Cardiac muscle cell (in vitro differentiated cells and primary cell): ENCODE measurements around the gene ERGIC3. TPM values are rescaled to one million over a fixed set of nuclear protein-coding genes. Genes with fewer than 3 reads are reported as not detected.
A peak's percentile ranks its signal among the peaks of the same experiment; 100 is the strongest.

Source experiments
- DNase-seq, 2 donors: peaks; one replicate each; pipeline versions ENCODE4 v3.0.0 to v3.0.0-alpha.2; 2010 to 2017; ENCODE audit warnings: low read depth in 1 of 2, low spot score in 1 of 2
- H3K27ac ChIP-seq: fragments of 200-600 bp; sonication (generic); 2 replicates; pipeline ENCODE4 v1.5.1; 2016
- H3K27me3 ChIP-seq: fragments of 200-600 bp; sonication (generic); 2 replicates; pipeline ENCODE4 v1.6.0; 2016; ENCODE audit warnings: control low read depth
- H3K36me3 ChIP-seq: fragments of 200-600 bp; sonication (generic); 2 replicates; pipeline ENCODE4 v1.5.1; 2016; ENCODE audit warnings: control low read depth
- H3K4me1 ChIP-seq: fragments of 200-600 bp; sonication (generic); 2 replicates; pipeline ENCODE4 v1.8.1; 2017; ENCODE audit warnings: low read depth, mild to moderate bottlenecking, mixed run types
- H3K4me3 ChIP-seq: fragments of 200-600 bp; sonication (generic); 2 replicates; pipeline ENCODE4 v1.5.1; 2016; ENCODE audit warnings: mild to moderate bottlenecking
- H3K9me3 ChIP-seq: fragments of 200-600 bp; sonication (generic); 2 replicates; pipeline ENCODE4 v1.5.1; 2017; ENCODE audit warnings: low read depth, mild to moderate bottlenecking, control low read depth
- polyA plus RNA-seq: library from polyadenylated mRNA; unstranded; fragments of >200 nt; fragmentation: Nextera tagmentation; extraction: Ambion mirVana; gene quantifications from 2 replicates; pipeline ENCODE4 v1.2.1, GENCODE V29; 2016
- total RNA-seq: library from RNA; depleted of rRNA; stranded (reverse); fragments of >200 nt; gene quantifications from 2 replicates; pipeline ENCODE4 v1.2.3, GENCODE V29; 2016
- TF ChIP-seq, protein P1 (sequence below): IDR thresholded peaks from 2 replicates; pipeline ENCODE4 v1.5.1; 2012; ENCODE audit warnings: low read depth, mild to moderate bottlenecking, low read length

Gene ERGIC3
- total and polyA plus RNA-seq, 2 experiments from 2014 or later = 170 to 213 TPM

DNA sequence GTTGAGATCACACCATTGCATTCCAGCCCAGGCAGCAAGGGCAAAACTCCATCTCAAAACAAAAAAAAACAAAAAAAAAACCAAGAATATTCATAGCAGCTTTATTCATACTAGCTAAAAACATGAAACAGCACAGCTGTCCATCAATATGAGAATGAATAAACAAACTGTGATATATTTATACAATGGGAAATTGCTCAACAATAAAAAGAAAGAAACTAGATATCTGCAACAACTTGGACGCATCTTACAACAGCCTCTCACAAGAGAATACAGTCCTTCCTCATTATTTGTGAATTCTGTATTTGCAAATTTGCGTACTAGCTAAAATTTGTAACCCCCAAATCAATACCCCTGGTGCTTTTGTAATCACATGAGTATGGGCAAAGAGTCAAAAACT lies 45.6 kb downstream of the ERGIC3 start:
- Histone ChIP-seq H3K27me3 (no peaks in the 10 kb centered on the region), H3K36me3 (no peaks in the 10 kb centered on the region)
- DNase-seq = no peak

DNA sequence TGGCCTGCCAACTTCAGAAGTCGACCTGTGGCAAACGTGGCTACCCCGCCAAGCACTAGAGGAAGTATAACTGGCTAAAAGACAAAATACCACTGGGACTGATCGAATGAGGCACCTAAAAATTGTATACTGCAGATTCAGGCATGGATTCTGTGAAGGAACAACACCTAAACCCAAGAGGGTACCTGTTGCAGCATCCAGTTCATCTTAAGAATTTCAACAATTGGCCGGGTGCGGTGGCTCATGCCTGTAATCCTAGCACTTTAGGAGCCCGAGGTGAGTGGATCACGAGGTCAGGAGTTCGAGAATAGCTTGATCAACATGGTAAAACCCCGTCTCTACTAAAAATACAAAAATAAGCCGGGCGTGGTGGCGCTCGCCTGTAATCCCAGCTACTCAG lies 46.5 kb downstream of the ERGIC3 start:
- H3K4me1 ChIP-seq = no peaks in the 10 kb centered on the region
- TF ChIP-seq, protein P1, sequence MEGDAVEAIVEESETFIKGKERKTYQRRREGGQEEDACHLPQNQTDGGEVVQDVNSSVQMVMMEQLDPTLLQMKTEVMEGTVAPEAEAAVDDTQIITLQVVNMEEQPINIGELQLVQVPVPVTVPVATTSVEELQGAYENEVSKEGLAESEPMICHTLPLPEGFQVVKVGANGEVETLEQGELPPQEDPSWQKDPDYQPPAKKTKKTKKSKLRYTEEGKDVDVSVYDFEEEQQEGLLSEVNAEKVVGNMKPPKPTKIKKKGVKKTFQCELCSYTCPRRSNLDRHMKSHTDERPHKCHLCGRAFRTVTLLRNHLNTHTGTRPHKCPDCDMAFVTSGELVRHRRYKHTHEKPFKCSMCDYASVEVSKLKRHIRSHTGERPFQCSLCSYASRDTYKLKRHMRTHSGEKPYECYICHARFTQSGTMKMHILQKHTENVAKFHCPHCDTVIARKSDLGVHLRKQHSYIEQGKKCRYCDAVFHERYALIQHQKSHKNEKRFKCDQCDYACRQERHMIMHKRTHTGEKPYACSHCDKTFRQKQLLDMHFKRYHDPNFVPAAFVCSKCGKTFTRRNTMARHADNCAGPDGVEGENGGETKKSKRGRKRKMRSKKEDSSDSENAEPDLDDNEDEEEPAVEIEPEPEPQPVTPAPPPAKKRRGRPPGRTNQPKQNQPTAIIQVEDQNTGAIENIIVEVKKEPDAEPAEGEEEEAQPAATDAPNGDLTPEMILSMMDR = no peak
- H3K9me3 ChIP-seq = no peaks in the 10 kb centered on the region

More for the DNA sequence above, 45.6 kb downstream of the ERGIC3 start:
- Histone ChIP-seq H3K9me3 (no peaks in the 10 kb centered on the region), H3K4me3 (no peak overlapping the region), H3K4me1 (no peaks in the 10 kb centered on the region), H3K27ac (no peak overlapping the region)
- TF ChIP-seq, protein P1 = no peak

DNA sequence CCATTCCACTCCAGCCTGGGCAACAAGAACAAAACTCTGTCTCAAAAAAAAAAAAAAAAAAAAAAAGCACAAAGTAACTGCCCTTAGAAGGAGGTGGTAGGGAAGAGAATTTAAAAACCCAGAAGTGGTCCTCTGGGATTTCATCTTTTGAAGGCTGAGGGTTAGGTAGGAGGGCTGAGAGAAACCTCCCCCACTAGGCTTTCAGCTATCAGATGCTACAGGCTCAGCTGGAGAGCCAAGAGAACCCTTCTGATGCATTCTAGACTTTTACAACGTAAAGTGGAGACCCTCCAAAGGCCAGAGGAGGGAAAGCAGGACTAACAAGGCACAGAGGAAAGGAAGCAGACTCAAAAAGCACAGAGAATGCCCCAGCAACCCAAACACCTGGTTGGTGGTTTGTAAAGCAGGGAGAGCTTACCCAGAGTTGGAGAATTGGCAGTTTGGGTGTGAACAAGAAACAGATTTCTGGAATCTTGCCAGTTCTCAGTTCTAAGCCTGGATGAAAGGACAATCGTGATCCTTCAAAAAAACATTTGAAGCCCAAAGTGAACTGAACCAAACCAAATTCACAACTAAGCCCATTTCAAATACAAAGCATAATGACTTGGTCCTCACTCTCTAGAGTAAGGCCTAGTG lies 50.6 kb downstream of the ERGIC3 start:
- peak in 1 of 2 donors; percentile 12 for DNase-seq
- H3K9me3 ChIP-seq = no peaks in the 10 kb centered on the region
- TF ChIP-seq, protein P1 = no peak
- no peaks in the 10 kb centered on the region for H3K4me1 ChIP-seq
- H3K27me3 ChIP-seq = no peaks in the 10 kb centered on the region
- H3K27ac ChIP-seq = no peak overlapping the region
- H3K36me3 ChIP-seq = no peaks in the 10 kb centered on the region
- H3K4me3 ChIP-seq = no peak overlapping the region

More for the DNA sequence above, 46.5 kb downstream of the ERGIC3 start:
- Histone ChIP-seq H3K27me3 (no peaks in the 10 kb centered on the region), H3K4me3 (no peak overlapping the region), H3K36me3 (no peaks in the 10 kb centered on the region), H3K27ac (no peak overlapping the region)
- no peak for DNase-seq

DNA sequence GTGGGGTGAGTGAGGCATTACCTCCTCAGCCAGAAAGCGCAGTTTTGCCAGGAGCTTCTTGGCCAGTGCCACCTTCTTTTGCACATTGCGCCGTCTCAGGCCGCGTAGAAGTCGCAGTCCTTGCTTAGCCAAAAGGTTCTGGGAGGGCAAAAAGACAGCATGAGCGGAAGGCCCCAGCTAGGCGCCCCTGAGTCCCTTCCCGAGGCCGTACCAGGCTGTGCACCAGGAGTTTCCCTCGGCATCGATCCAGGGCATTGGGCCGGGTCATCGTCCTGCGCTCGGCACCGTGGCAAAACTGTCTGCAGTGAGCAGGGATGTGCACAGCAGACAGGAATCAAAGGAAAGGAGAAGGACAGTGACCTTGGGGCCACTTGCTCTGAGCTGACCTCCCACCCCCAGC lies 53.6 kb downstream of the ERGIC3 start:
- Histone ChIP-seq H3K4me3 (no peak overlapping the region), H3K27ac (no peak overlapping the region), H3K36me3 (no peaks in the 10 kb centered on the region), H3K4me1 (no peaks in the 10 kb centered on the region), H3K27me3 (peaks cover 10% of the 10 kb centered on the region), H3K9me3 (no peaks in the 10 kb centered on the region)
- TF ChIP-seq, protein P1 = no peak
- no peak for DNase-seq

DNA sequence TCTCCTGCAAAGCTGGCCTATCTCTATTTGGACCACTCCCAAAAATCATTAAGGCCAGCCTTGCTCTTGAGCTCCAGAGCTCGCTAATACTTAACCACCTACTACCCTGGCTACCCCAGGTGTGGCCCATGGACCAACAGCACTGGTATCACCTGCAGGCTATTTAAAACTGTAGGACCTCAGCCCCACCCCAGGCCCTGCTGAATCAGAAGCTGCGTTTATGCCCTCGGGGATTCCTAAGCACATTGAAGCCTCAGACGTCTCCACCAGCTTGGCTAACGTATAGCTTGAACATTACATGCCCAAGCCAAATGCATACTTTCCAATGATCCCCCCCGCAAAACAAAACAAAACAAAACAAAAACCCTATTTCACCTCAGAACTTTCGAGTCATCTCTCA lies 54.0 kb downstream of the ERGIC3 start:
- no peak for DNase-seq
- TF ChIP-seq, protein P1 = no peak
- Histone ChIP-seq H3K36me3 (no peaks in the 10 kb centered on the region), H3K9me3 (no peaks in the 10 kb centered on the region), H3K4me3 (no peak overlapping the region), H3K4me1 (no peaks in the 10 kb centered on the region), H3K27ac (no peak overlapping the region), H3K27me3 (peaks cover 14% of the 10 kb centered on the region)
